Measurements from ENCODE around the gene SPINK5.

DNA sequence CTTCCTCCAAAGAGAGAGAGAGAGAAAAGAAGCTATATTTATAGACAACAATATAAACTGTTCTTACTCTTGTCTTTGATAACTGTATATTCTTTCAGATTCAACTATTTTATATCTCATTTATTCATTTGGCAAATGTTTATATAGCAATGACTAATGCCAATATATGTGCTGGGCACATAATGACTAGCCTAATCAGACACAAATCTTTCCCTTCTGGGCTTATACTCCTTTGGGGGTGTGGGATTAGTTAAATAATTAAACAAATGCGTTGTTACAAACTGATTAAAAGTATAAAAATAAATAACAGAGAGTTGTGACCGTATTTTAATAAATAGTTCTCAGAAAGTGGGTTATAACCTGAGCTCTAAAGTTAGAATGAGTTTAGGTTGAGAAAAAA is 108.6 kb downstream of the SPINK5 start:
- TF ChIP-seq POLR2A (IDR thresholded peaks at IDR 0.05; ENCODE audit: low read length) (no peak), CTCF (IDR thresholded peaks at IDR 0.05) (no peak), RAD21 (conservative IDR thresholded peaks at IDR 0.05 in 1 of 2, IDR thresholded peaks at IDR 0.05 in 1 of 2) (no peak), E2F6 (IDR thresholded peaks at IDR 0.05; ENCODE audit: borderline replicate concordance, low read depth) (no peak), MAZ (IDR thresholded peaks at IDR 0.05; ENCODE audit: borderline replicate concordance, low read depth, low read length) (no peak), ESRRA (IDR thresholded peaks at IDR 0.05; ENCODE audit: borderline replicate concordance, low read length) (no peak), RCOR1 (IDR thresholded peaks at IDR 0.05; ENCODE audit: low read depth, low read length) (no peak), ZFP36 (IDR thresholded peaks at IDR 0.05; ENCODE audit: borderline replicate concordance, partially characterized antibody) (no peak), SMC3 (IDR thresholded peaks at IDR 0.05) (no peak), HOXA7 (CRISPR knock-in tag; IDR thresholded peaks at IDR 0.05) (no peak), REST (IDR thresholded peaks at IDR 0.05) (no peak)
- TF ChIP-seq, protein P1, sequence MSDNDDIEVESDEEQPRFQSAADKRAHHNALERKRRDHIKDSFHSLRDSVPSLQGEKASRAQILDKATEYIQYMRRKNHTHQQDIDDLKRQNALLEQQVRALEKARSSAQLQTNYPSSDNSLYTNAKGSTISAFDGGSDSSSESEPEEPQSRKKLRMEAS (IDR thresholded peaks at IDR 0.05), result no peak
- TF ChIP-seq, protein P2, sequence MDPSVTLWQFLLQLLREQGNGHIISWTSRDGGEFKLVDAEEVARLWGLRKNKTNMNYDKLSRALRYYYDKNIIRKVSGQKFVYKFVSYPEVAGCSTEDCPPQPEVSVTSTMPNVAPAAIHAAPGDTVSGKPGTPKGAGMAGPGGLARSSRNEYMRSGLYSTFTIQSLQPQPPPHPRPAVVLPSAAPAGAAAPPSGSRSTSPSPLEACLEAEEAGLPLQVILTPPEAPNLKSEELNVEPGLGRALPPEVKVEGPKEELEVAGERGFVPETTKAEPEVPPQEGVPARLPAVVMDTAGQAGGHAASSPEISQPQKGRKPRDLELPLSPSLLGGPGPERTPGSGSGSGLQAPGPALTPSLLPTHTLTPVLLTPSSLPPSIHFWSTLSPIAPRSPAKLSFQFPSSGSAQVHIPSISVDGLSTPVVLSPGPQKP (IDR thresholded peaks at IDR 0.05; ENCODE audit: low read depth, low read length), result no peak
